ENCODE results near the gene ALDH7A1.

The ALDH7A1 gene

DNA sequence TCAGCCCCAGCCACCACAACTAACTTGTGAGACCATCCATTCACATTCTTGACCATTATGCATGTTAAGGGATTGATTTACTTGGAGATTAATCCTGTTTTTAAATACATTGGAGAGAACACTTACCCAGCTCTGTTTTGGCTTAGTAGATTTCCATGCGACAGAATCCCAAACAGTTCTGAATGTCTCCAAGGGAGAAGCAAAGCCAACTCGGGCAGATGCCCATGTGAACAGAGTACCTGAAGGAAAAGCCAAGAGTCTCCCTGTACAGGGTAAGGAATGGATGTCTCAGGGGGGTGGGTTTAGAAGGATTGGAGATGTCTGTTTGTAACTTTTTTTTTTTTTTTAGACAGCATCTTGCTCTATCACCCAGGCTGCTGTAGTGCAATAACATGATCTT, 110.8 kb downstream of the ALDH7A1 start:
- no peak overlapping the region for H3K27ac ChIP-seq
- H3K4me3 ChIP-seq, result no peak overlapping the region

DNA sequence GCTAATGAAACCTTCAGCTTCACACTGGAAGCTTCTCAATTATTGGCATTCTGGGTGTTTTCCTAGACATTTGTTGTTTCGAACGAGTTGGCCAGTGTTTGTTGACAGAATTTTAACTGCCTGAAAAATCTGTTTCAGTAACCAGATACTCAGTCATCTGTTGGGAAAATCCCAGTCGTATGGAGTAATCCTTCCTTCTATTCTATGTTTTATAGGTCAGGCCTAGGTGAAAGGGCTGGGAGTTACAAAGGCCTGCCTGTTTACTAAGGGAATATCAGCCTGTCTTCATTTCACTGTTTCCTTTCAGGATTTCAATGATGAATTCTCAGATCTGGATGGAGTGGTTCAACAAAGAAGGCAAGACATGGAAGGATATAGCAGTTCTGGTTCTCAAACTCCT, 111.9 kb downstream of the ALDH7A1 start:
- Histone ChIP-seq H3K4me3 (no peak overlapping the region), H3K27ac (peak overlapping the region in 2 of 21 experiments; percentile 17 to 47)

DNA sequence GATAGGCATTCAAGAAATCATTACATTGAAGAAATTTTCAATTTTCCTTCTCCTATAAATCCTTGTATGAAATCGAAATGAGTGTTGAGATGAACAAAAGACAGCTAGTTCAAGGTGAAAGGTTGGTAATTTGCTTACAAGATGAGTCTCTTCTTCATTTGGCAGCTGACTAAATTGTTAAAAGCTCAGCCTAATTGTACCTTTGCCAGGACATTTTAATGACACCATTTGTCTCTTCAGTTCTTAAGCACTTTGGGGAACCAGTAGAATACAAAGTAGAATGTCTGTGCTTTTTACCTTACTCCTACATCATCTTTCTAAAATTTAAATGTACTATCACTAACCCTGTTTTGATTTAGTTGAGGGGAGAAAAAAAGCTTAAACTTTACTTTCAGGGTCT, 112.4 kb downstream of the ALDH7A1 start:
- peak overlapping the region in 1 of 21 experiments; percentile 47 for H3K27ac ChIP-seq

GRCh38 chr5:126481243-126481642, 113.8 kb downstream of the ALDH7A1 start:
- no peak overlapping the region for H3K4me3 ChIP-seq
- no peak overlapping the region for H3K27ac ChIP-seq

More for the DNA sequence above, 112.4 kb downstream of the ALDH7A1 start:
- no peak overlapping the region for H3K4me3 ChIP-seq

Data from skin epidermis (tissue), 12 donors.